Progenitor cell of endocrine pancreas (in vitro differentiated cells): ENCODE data around the gene MRM2. TPM values are rescaled to one million over a fixed set of nuclear protein-coding genes. Genes with fewer than 3 reads are reported as not detected.

Experiments
- DNase-seq: peaks from one replicate; pipeline ENCODE4 v3.0.0; 2021; ENCODE audit warnings: low spot score; ENCODE audit not compliant: unreplicated experiment
- H3K27ac Mint-ChIP-seq: 2 replicates; pipeline ENCODE4 v1.8.0; 2021; ENCODE audit warnings: mild to moderate bottlenecking, moderate library complexity, mixed read lengths
- H3K27me3 Mint-ChIP-seq: 2 replicates; pipeline ENCODE4 v1.8.0; 2021; ENCODE audit warnings: mixed read lengths
- H3K36me3 Mint-ChIP-seq: 2 replicates; pipeline ENCODE4 v1.8.0; 2022; ENCODE audit warnings: mixed read lengths; ENCODE audit not compliant: insufficient read depth
- H3K4me1 Mint-ChIP-seq: 2 replicates; pipeline ENCODE4 v1.8.0; 2021; ENCODE audit warnings: low read depth, mixed read lengths
- H3K4me3 Mint-ChIP-seq: 2 replicates; pipeline ENCODE4 v1.8.0; 2021; ENCODE audit warnings: low read depth, mild to moderate bottlenecking, moderate library complexity, mixed read lengths
- H3K9me3 Mint-ChIP-seq: 2 replicates; pipeline ENCODE4 v1.8.0; 2021; ENCODE audit warnings: low read depth, mixed read lengths
- total RNA-seq: library from RNA; stranded (reverse); gene quantifications from 2 replicates; pipeline ENCODE4 v1.2.1, GENCODE V29; 2021
- TF ChIP-seq, protein P1 (sequence below): fragments of 200-600 bp; sonication (generic); IDR thresholded peaks from one replicate; pipeline ENCODE4 v1.5.0; 2021; ENCODE audit warnings: antibody characterized with exemption, mild to moderate bottlenecking; ENCODE audit not compliant: unreplicated experiment

MRM2 gene
- total RNA-seq, 1 donor from 2014 or later = 28.7 TPM

DNA sequence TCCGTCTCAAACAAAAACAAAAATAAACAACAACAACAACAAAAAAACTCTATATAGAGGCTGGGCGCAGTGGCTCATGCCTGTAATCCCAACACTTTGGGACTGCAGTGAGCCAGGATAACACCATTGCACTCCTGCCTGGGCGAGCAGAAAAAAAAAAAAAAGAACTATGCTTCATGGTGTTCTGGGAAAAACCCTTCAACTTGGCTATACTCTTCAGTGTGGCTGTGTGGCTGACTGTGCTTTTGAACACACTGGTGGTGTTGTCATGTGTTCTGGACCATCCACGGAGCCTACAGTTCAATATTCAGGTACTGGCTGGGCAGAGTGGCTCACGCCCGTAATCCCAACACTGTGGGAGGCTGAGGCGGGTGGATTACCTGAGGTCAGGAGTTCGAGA, 45.7 kb upstream of the MRM2 start:
- no peaks in the 10 kb centered on the region for H3K36me3 Mint-ChIP-seq
- no peak overlapping the region for H3K27ac Mint-ChIP-seq
- H3K27me3 Mint-ChIP-seq = no peaks in the 10 kb centered on the region
- no peaks in the 10 kb centered on the region for H3K4me1 Mint-ChIP-seq
- H3K4me3 Mint-ChIP-seq = no peak overlapping the region
- H3K9me3 Mint-ChIP-seq = no peaks in the 10 kb centered on the region
- no peak for DNase-seq
- TF ChIP-seq, protein P1, sequence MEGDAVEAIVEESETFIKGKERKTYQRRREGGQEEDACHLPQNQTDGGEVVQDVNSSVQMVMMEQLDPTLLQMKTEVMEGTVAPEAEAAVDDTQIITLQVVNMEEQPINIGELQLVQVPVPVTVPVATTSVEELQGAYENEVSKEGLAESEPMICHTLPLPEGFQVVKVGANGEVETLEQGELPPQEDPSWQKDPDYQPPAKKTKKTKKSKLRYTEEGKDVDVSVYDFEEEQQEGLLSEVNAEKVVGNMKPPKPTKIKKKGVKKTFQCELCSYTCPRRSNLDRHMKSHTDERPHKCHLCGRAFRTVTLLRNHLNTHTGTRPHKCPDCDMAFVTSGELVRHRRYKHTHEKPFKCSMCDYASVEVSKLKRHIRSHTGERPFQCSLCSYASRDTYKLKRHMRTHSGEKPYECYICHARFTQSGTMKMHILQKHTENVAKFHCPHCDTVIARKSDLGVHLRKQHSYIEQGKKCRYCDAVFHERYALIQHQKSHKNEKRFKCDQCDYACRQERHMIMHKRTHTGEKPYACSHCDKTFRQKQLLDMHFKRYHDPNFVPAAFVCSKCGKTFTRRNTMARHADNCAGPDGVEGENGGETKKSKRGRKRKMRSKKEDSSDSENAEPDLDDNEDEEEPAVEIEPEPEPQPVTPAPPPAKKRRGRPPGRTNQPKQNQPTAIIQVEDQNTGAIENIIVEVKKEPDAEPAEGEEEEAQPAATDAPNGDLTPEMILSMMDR = no peak

DNA sequence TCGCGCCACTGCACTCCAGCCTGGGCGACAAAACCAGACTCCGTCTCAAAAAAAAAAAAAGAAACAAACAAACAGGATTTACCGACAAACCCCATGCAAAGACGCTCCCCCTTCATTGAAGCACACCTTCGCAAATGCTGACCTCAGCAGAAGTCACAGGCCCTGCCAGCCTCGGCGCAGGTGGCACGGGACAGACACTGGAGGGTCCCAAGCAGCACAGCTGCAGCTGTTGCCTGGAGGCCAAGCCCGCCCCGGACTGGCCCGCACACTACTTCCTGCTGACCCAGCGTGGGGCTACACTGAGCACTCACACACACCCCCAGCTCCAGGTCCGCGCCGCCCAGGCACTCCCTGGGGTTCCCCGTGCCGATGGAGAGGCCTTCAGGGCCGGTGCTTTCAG, 41.1 kb upstream of the MRM2 start:
- no peaks in the 10 kb centered on the region for H3K36me3 Mint-ChIP-seq
- H3K9me3 Mint-ChIP-seq = no peaks in the 10 kb centered on the region
- DNase-seq = no peak
- H3K4me3 Mint-ChIP-seq = no peak overlapping the region
- H3K27ac Mint-ChIP-seq = no peak overlapping the region
- H3K27me3 Mint-ChIP-seq = no peaks in the 10 kb centered on the region
- H3K4me1 Mint-ChIP-seq = peaks cover 16% of the 10 kb centered on the region
- TF ChIP-seq, protein P1 = no peak

DNA sequence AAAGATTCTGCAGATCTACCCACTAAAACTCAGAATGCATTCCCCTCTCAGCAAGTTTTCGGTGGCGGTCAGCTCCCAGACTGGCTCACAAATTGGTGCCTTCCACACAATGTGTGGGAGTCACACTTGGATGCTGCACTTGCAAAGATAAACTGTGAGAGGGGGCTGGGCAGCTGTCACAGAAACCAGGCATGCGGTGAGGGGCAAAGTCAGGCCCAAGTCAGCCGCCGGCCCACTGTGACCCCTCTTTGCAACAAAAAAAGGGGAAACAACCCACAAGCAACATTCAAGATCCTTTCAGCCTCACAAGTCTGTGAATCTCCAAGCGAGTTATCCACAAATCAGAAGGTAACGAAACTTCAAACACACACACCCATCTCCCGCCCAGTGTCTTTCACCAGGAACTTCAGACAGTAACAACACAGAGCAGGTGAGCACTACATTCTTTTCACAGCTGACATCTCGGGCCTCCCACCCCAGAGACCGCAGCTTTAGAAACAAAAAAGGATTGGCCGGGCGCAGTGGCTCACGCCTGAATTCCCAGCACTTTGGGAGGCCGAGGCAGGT, 40.3 kb upstream of the MRM2 start:
- no peak overlapping the region for H3K27ac Mint-ChIP-seq
- no peak for DNase-seq
- H3K36me3 Mint-ChIP-seq = no peaks in the 10 kb centered on the region
- H3K9me3 Mint-ChIP-seq = no peaks in the 10 kb centered on the region
- H3K4me1 Mint-ChIP-seq = peaks cover 16% of the 10 kb centered on the region
- no peak overlapping the region for H3K4me3 Mint-ChIP-seq
- H3K27me3 Mint-ChIP-seq = no peaks in the 10 kb centered on the region
- TF ChIP-seq, protein P1 = no peak

GRCh38 chr7:2281541-2281940, 39.5 kb upstream of the MRM2 start:
- H3K9me3 Mint-ChIP-seq = no peaks in the 10 kb centered on the region
- TF ChIP-seq, protein P1 = no peak
- H3K36me3 Mint-ChIP-seq = no peaks in the 10 kb centered on the region
- peaks cover 16% of the 10 kb centered on the region for H3K4me1 Mint-ChIP-seq
- H3K27me3 Mint-ChIP-seq = no peaks in the 10 kb centered on the region
- H3K27ac Mint-ChIP-seq = no peak overlapping the region
- no peak overlapping the region for H3K4me3 Mint-ChIP-seq
- no peak for DNase-seq

- DNase-seq = no peak
- no peaks in the 10 kb centered on the region for H3K27me3 Mint-ChIP-seq
- H3K36me3 Mint-ChIP-seq = no peaks in the 10 kb centered on the region
- no peaks in the 10 kb centered on the region for H3K9me3 Mint-ChIP-seq
- TF ChIP-seq, protein P1 = no peak
- H3K27ac Mint-ChIP-seq = no peak overlapping the region
- no peak overlapping the region for H3K4me3 Mint-ChIP-seq
- H3K4me1 Mint-ChIP-seq = peaks cover 16% of the 10 kb centered on the region
Measured at GRCh38 chr7:2280424-2280823, 38.4 kb upstream of the MRM2 start.
